Globus pallidus (tissue), 1 donor: ENCODE data around the gene RUFY4.

ENCODE experiments used
- DNase-seq: peaks from one replicate; pipeline ENCODE4 v3.0.0-alpha.2; 2015; ENCODE audit warnings: low spot score

Gene RUFY4

GRCh38 chr2:218063896-218064295, 5.2 kb upstream of the RUFY4 start:
- no peak for DNase-seq

GRCh38 chr2:218065239-218066006, 3.6 kb upstream of the RUFY4 start:
- no peak for DNase-seq

DNA sequence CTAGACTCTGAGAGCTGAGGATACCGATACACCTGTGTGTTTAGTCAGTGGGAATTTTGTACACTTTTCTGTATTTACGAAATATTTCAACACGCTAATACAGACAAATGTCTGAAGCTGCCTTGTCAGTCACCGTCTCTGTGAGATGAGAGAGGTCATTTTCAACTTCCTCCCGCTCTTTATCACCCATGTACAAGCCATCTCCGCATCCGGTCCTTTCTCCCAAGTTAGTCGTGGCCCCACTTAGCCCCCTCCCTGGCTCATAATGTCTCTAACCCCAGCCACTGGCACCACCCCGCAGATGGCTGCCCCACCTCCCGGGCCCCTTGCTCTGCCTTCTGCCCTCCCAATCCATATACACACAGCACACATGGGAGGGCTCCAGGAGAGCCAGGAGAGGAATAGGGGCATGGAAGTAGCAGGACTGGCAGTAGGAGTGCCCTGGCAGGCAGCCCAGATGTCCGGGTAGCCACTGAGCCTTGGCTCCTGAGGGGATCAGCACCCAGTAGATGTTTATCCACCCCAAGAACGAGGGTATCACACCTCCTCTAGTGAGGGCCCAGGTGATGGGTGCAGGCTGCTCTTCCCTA, 2.0 kb upstream of the RUFY4 start:
- DNase-seq: no peak

DNA sequence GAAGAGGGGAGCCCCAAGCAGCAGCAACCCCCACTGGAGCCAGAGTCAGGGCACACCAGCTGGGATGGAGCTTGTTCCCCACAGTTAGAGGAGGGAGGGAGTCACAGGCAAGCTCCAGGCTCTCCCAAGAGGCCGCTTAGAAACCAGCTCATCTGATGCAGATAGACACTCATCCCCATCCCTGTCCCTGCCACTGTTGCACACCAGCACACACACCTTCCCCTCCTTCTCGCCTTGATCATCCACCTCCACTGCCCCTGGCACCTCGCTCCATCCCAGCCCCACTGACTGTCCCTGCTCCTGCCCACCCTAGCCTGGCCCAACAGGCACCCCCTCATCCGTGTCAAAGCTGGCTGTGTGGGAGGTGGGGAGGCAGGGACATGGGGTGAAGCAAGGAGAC, 1.5 kb upstream of the RUFY4 start:
- no peak for DNase-seq

DNA sequence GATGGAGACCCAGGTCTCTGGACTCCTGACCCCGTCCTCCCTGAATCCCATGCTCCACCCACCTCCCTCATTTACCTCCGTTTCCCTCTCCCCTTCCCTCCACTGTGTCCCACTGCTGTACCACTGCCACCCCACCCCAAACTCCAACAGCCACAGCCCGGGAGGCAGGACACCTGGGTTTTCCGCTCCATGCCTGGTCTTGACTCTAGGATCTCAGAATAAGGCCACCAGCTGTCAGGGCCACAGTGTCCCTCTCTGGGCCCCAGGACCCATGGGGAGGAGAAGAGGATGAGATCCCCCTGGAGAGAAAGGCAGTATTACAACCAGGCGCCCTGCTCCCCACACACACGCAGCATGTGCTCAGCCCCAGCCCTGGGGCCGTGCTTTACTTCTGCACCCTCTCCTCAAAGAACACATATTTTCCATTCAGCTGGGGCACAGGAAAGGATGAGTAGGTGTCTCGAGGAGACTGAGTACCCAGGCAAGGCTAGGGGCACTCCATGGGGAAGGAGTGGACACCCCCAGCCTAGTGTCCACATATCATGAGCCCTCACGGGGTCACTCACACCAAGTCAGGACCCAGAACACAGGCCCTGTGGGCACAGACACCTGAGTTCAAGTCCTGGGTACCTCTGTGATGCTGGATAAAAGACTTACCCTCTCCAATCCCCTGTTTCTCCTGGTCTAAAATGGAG, 700 bp downstream of the RUFY4 start:
- DNase-seq: no peak

- no peak for DNase-seq
Measured at GRCh38 chr2:218070587-218070986, 1.5 kb downstream of the RUFY4 start.

GRCh38 chr2:218071218-218071937, 2.3 kb downstream of the RUFY4 start:
- no peak for DNase-seq

DNA sequence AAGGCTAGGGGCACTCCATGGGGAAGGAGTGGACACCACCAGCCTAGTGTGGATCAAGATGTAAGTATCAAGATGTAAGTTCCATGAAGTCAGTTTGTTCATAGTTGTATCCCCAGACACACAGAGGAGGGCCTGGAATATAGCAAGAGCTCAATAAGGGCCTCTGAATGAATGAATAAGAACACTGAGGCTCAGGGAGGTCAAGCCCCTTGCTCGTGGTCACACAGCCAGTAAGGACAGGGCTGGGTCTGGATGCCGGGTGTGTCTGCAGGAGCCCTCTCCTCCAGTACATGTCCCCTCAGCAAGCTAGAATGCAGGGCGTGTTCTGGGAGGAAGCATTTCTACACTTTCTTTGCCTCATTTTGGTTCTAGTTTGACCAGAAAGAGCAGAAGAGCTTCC, 2.9 kb downstream of the RUFY4 start:
- DNase-seq: no peak

GRCh38 chr2:218072478-218073024, 3.5 kb downstream of the RUFY4 start:
- DNase-seq: no peak

DNA sequence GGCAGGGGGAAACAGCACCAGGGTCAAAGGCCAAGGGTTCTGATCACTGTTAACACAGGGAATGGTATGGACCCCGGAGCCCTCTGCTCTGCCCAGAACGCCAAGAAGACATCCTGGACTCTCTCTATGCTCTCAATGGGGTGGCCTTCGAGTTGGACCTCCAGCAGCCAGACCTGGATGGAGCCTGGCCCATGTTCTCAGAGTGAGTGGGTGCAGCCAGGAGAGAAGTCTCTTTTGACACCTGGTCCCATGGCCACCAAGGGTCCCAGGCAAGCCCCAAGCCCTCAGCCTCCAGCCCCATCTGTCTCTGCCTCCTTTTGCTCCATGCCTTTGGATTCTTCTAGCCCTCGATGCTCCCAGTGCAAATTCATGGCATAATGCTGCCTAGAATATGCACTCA, 4.1 kb downstream of the RUFY4 start:
- DNase-seq: no peak

GRCh38 chr2:218074031-218074430, 5.0 kb downstream of the RUFY4 start:
- no peak for DNase-seq

DNA sequence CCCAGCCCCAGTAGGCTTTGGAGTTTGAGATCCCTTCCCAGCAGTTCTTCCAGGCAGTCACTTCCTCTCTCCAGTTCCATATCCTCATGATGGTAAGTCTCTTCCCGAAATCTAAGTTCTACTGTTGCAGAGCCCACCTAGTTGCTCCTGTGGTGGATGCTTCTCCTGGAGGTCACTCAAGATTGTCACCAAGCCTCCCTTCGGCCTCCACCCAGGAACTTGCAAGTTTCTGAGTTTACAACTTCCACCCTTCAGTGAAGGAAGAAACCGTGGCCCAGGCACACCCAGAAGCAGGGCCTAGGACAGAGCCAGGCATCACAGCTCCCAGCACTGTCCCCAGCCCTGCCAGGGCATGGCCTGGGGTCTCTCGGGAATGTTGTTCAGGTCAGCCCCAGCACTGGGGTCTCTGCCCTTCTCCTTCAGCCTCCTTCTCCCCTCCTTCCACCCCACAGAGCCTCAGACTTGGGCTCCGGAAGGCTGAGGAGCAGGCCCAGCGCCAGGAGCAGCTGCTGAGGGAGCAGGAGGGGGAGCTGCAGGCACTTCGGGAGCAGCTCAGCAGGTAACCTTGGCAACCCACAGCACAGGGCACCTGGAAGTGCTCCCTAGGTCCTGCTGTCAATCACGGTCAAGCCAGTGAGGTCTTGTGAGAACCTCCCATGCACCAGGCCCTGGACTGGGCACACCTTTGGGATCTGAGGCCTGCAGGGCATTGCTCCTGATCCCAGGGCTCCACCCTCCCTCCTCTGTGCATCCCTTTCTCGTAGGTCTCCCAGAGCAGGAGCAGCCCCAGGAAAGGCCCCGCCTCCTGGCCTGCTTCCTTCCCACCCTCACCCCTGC, 7.1 kb downstream of the RUFY4 start:
- DNase-seq: no peak

DNA sequence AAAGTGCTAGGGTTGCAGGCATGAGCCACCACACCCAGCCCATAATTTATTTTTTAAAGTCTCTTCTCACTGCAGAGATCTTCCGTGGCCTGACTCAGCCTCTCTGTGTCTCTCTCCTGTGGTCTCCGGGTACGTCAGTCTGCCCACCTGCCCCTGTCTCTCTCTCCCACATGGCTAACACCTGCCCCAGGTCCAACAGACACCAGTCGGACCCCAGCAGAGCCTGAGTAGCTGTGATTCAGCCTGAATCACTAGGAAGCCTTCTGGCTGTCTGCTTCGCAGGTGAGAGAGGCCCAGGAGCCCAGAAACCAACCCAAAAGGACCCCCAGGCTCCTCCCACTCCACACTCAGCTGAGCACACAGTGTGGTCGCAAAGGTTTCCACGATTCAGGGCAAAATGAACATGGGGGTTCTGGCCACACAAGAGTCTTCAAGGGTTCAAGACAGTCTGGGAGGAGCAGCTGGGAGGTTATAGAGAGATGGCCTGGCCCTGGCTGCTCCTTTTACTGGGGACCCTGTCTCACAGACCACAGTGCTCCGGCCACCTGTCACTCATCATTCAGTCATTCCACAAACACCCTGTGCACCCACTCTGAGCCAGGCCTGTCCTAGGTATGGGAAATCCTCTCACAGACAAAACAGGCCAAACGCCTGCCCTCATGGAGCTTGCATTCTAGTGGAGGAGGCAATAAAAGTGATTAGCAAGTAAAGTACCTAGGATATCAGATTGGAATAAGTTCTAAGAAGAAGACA, 8.6 kb downstream of the RUFY4 start:
- DNase-seq: no peak

- DNase-seq: no peak
Measured at GRCh38 chr2:218079943-218080913, 11.2 kb downstream of the RUFY4 start.

- DNase-seq: no peak
Measured at GRCh38 chr2:218081063-218081462, 12.0 kb downstream of the RUFY4 start.

DNA sequence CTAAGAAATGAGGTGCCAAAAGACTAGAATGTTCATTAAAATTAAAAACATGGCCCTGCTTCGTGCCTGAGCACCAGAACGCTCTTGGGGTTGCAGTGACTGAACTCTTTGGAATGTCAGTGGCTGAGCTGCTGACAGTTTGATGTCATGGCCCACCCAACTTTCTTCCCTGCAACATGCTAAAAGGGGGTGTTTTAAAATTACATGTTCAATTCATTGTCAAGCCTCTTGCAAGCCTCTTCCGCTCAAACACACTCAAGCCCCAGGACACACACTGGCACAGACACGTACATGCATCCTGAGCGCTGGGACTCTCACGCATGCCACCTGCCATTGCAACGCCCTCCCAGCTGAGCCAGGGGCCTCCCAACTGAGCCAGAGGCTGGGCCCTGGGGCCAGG, 12.6 kb downstream of the RUFY4 start:
- no peak for DNase-seq

GRCh38 chr2:218082586-218083351, 13.7 kb downstream of the RUFY4 start:
- DNase-seq: no peak

- no peak for DNase-seq
Measured at GRCh38 chr2:218083352-218083676, 14.3 kb downstream of the RUFY4 start.

DNA sequence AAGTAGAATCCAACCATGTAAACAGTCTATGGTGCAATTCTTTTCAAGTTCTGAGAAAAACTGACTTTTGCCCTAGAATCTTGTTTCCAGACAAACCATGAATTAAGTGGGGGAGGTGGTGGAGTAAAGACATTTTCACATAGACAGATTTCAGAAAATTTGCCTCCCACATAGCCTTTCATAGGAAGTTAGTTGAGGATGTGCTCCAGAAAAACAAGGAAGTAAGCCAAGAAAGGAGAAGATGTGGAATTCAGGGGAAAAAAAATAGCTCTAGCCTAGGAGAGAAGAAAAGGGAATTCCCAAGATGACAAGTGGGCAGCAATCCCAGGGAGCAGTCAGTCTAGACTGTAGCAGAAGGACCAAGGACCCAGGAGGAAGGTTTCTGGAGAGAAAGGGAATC, 17.4 kb downstream of the RUFY4 start:
- DNase-seq: no peak
